Measurements from ENCODE around the gene FLT3LG. TPM values are rescaled to one million over a fixed set of nuclear protein-coding genes. Genes with fewer than 3 reads are reported as not detected.
A peak's percentile ranks its signal among the peaks of the same experiment; 100 is the strongest.
"Not testable (repeated sequence)": the region's sequence is repeated elsewhere in the genome, so short reads cannot be mapped to it uniquely, and the experiment has no call there.

Gene FLT3LG
- total RNA-seq, 1 donor from 2014 or later = 3.0 TPM

DNA sequence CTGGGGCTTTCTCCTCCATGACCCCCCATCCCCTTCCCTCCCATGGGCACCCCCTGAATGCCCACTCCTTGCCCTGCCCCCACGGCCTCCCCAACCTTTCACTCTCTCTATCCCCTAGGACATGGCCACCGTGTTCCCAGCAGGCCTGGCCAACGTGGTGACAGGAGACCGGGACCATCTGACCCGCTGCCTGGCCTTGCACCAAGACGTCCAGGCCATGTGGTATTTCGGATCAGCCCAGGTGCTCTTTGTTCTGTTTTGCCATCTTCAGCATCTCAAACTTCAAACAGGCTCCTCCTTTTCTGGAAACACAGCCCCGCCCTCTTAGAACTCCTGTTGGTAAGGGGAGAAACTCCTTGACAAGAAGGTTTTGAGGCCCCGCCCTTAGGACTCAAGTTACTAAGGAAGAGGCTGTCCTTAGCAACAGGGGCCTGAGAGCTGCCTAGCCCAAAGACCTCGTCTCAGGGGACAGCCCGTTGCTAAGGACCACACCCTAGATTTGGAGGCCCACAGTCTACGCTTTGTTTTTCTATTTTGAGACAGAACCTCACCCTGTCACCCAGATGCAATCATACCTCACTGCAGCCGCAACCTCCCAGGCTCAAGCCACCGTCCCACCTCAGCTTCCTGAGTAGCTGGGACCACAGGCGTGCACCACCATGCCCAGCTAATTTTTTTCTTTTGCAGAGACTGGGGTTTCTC is 5.1 kb upstream of the FLT3LG start:
- no peak for DNase-seq (ENCODE audit: low read depth)
- Histone ChIP-seq H3K36me3 (ENCODE audit: control insufficient read depth, insufficient read depth, low read length) (no peaks in the 10 kb centered on the region), H3K27me3 (ENCODE audit: control insufficient read depth, insufficient read depth, low read length) (no peaks in the 10 kb centered on the region), H3K4me3 (ENCODE audit: low read depth, low read length) (no peak overlapping the region)
- no peak for TF ChIP-seq CTCF (IDR thresholded peaks at IDR 0.05; ENCODE audit: insufficient read depth, low read length, poor library complexity, severe bottlenecking)

DNA sequence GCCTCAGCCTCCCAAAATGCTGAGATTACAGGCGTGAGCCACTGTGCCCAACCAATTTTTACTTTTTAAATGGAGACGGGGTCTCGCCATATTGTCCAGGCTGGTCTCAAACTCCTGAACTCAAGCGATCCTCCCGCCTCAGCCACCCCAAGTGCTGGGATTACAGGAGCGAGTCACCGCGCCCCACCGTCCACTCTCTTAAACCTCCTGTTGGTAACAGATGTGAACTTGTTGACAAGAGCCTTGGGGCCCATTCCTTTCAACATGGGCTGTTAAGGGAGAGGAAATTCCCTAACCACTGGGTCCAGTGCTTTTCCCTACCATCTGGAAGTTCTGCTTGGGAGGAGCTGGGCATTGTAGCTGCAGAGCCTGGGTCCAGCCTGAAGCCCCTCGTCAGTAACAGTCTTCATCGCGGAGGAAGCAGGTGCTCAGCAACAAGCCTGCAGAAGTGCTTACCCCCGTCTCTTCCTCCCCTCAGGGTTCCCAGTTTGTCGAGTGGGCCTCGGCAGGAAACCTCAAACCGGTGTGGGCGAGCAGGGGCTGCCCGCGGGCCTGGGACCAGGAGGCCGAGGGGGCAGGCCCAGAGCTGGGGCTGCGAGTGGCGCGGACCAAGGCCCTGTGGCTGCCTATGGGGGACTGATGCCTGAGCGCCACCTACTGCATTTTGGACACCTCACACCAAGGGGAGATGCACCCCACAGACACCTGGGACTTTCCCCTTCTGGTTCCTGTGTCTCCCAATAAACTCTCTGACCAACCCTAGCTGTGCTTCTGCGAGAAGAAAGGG is 4.0 kb upstream of the FLT3LG start:
- no peaks in the 10 kb centered on the region for H3K36me3 ChIP-seq (ENCODE audit: control insufficient read depth, insufficient read depth, low read length)
- H3K27me3 ChIP-seq (ENCODE audit: control insufficient read depth, insufficient read depth, low read length) = no peaks in the 10 kb centered on the region
- no peak overlapping the region for H3K4me3 ChIP-seq (ENCODE audit: low read depth, low read length)
- TF ChIP-seq CTCF (IDR thresholded peaks at IDR 0.05; ENCODE audit: insufficient read depth, low read length, poor library complexity, severe bottlenecking) = no peak
- no peak for DNase-seq (ENCODE audit: low read depth)

GRCh38 chr19:49470615-49470978 is 3.4 kb upstream of the FLT3LG start:
- Histone ChIP-seq H3K36me3 (ENCODE audit: control insufficient read depth, insufficient read depth, low read length) (no peaks in the 10 kb centered on the region), H3K4me3 (ENCODE audit: low read depth, low read length) (no peak overlapping the region), H3K27me3 (ENCODE audit: control insufficient read depth, insufficient read depth, low read length) (no peaks in the 10 kb centered on the region)
- DNase-seq (ENCODE audit: low read depth) = no peak
- TF ChIP-seq CTCF (IDR thresholded peaks at IDR 0.05; ENCODE audit: insufficient read depth, low read length, poor library complexity, severe bottlenecking) = no peak

DNA sequence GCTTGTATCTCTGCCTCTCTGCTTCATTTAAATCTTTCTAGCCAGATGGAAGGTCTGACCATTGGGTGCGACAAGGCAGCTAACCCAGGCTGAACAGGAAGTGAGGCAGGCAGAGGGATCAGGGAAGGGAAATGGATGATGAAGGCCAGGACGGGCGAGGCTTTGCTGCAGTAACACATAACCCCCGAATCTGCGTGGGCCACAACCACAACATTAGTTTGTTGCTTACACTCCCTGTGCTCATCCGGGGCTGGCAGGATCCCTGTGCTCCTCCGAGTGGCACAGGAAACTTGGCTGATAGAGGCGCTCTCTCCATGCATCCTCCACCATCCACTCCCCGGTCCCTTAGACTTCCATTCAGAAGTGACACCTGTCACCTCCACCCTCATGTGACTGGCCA is 1.1 kb upstream of the FLT3LG start:
- no peak for DNase-seq (ENCODE audit: low read depth)
- Histone ChIP-seq H3K27me3 (ENCODE audit: control insufficient read depth, insufficient read depth, low read length) (no peaks in the 10 kb centered on the region), H3K36me3 (ENCODE audit: control insufficient read depth, insufficient read depth, low read length) (no peaks in the 10 kb centered on the region), H3K4me3 (ENCODE audit: low read depth, low read length) (no peak overlapping the region)
- no peak for TF ChIP-seq CTCF (IDR thresholded peaks at IDR 0.05; ENCODE audit: insufficient read depth, low read length, poor library complexity, severe bottlenecking)

GRCh38 chr19:49473501-49473867 is 531 bp upstream of the FLT3LG start:
- not testable (repeated sequence) for DNase-seq (ENCODE audit: low read depth); H3K36me3 ChIP-seq (ENCODE audit: control insufficient read depth, insufficient read depth, low read length); H3K4me3 ChIP-seq (ENCODE audit: low read depth, low read length); H3K27me3 ChIP-seq (ENCODE audit: control insufficient read depth, insufficient read depth, low read length)

- Histone ChIP-seq H3K4me3 (ENCODE audit: low read depth, low read length) (peak overlapping the region; percentile 51), H3K36me3 (ENCODE audit: control insufficient read depth, insufficient read depth, low read length) (no peaks in the 10 kb centered on the region), H3K27me3 (ENCODE audit: control insufficient read depth, insufficient read depth, low read length) (no peaks in the 10 kb centered on the region)
- no peak for TF ChIP-seq CTCF (IDR thresholded peaks at IDR 0.05; ENCODE audit: insufficient read depth, low read length, poor library complexity, severe bottlenecking)
- no peak for DNase-seq (ENCODE audit: low read depth)
Observed at GRCh38 chr19:49474542-49474924, 518 bp downstream of the FLT3LG start.
